Endothelial cell of umbilical vein (primary cell): Measurements from ENCODE around the gene IQCE. TPM values are rescaled to one million over a fixed set of nuclear protein-coding genes. Genes with fewer than 3 reads are reported as not detected.

Experiments used
- BruUV-seq: library from RNA; stranded (reverse); fragments of 400-500 nt; replicated peaks from 2 replicates; lab custom pipeline; 2021; lab: Mats Ljungman, UMichigan
- CTCF ChIA-PET: fragments of 300-600, 350-600 bp; sonication (Branson Sonifier 250); formaldehyde crosslinking; loops from one replicate; lab custom pipeline; 2021; ENCODE audit warnings: antibody characterized with exemption, inconsistent platforms; lab: Charles Lee
- POLR2A ChIA-PET: fragments of 300-600, 350-600 bp; sonication (Branson Sonifier 250); formaldehyde crosslinking; loops from one replicate; lab custom pipeline; 2021; ENCODE audit warnings: antibody characterized with exemption, inconsistent platforms; lab: Charles Lee
- DNase-seq: peaks from one replicate; pipeline ENCODE4 v3.0.0-alpha.2; 2011; ENCODE audit warnings: low read depth, low spot score
- FAIRE-seq: peaks from 2 replicates; lab custom pipeline; 2011; peaks lifted over from hg19 to GRCh38; lab: Jason Lieb, UNC
- H2AFZ ChIP-seq: 2 replicates; pipeline ENCODE4 v1.6.0; 2012; ENCODE audit warnings: low read depth, low read length, control low read depth, inconsistent platforms
- H3K27ac ChIP-seq: 2 replicates; pipeline ENCODE4 v1.5.1; 2011; ENCODE audit warnings: low read depth, mild to moderate bottlenecking, control low read depth, low read length, moderate library complexity; ENCODE audit not compliant: insufficient read depth
- H3K27me3 ChIP-seq, 2 experiments: 2 replicates each; pipeline versions ENCODE4 v1.6.0 to v1.6.1; 2011; ENCODE audit warnings: low read length in 2 of 2, mixed read lengths in 1 of 2; ENCODE audit not compliant: control insufficient read depth in 2 of 2, insufficient read depth in 2 of 2
- H3K36me3 ChIP-seq, 2 experiments: 2 replicates in 1 of 2; 3 replicates in 1 of 2; pipeline ENCODE4 v1.5.1; 2011; ENCODE audit warnings: low read length in 2 of 2, mild to moderate bottlenecking in 1 of 2, moderate library complexity in 1 of 2; ENCODE audit not compliant: control insufficient read depth in 2 of 2, insufficient read depth in 2 of 2; ENCODE audit errors: extremely low read depth in 1 of 2
- H3K4me1 ChIP-seq: 3 replicates; pipeline ENCODE4 v1.5.1; 2011; ENCODE audit warnings: mild to moderate bottlenecking, low read length; ENCODE audit not compliant: control insufficient read depth, insufficient read depth; ENCODE audit errors: extremely low read depth
- H3K4me2 ChIP-seq: 2 replicates; pipeline ENCODE4 v1.6.1; 2011; ENCODE audit warnings: low read length, control low read depth, mixed read lengths; ENCODE audit not compliant: insufficient read depth
- H3K4me3 ChIP-seq, 3 experiments: fragments of 200-600 bp in 1 of 3; sonication (generic), shearing (Covaris generic) in 1 of 3; replicated peaks in 1 of 3; 2 replicates each; pipeline ENCODE4 v1.5.1; 2011 to 2016; ENCODE audit warnings: control low read depth in 3 of 3, low read length in 3 of 3, mild to moderate bottlenecking in 2 of 3, inconsistent platforms in 1 of 3, low read depth in 1 of 3, moderate library complexity in 1 of 3; ENCODE audit not compliant: insufficient read depth in 1 of 3
- H3K79me2 ChIP-seq: 2 replicates; pipeline ENCODE4 v1.6.0; 2012; ENCODE audit warnings: low read length, inconsistent platforms; ENCODE audit not compliant: control insufficient read depth, insufficient read depth
- H3K9ac ChIP-seq: replicated peaks from 2 replicates; pipeline ENCODE3; 2011; ENCODE audit warnings: low read length, control low read depth; ENCODE audit not compliant: insufficient read depth; ENCODE audit errors: extremely low read depth
- H3K9me1 ChIP-seq: replicated peaks from 3 replicates; pipeline ENCODE4 v1.6.0; 2011; ENCODE audit warnings: mild to moderate bottlenecking, low read length; ENCODE audit not compliant: control insufficient read depth, insufficient read depth; ENCODE audit errors: extremely low read depth
- H3K9me3 ChIP-seq: replicated peaks from 2 replicates; pipeline ENCODE4 v1.5.1; 2012; ENCODE audit warnings: low read length, inconsistent platforms; ENCODE audit not compliant: control insufficient read depth, insufficient read depth
- H4K20me1 ChIP-seq: replicated peaks from 2 replicates; pipeline ENCODE3; 2011; ENCODE audit warnings: mild to moderate bottlenecking, low read length; ENCODE audit not compliant: control insufficient read depth, insufficient read depth; ENCODE audit errors: extremely low read depth
- EZH2 ChIP-seq: IDR thresholded peaks from 2 replicates; pipeline ENCODE4 v1.6.1; 2012; ENCODE audit warnings: borderline replicate concordance, low read depth, mild to moderate bottlenecking, moderate library complexity, low read length, inconsistent platforms; ENCODE audit not compliant: severe bottlenecking
- FOS ChIP-seq: IDR thresholded peaks from 2 replicates; pipeline ENCODE4 v1.6.1; 2011; ENCODE audit warnings: mild to moderate bottlenecking, low read length, moderate library complexity, borderline replicate concordance; ENCODE audit not compliant: insufficient read depth
- GATA2 ChIP-seq: IDR thresholded peaks from 2 replicates; pipeline ENCODE4 v1.7.0; 2011; ENCODE audit warnings: low read depth, mild to moderate bottlenecking, moderate library complexity, mixed read lengths, low read length; ENCODE audit not compliant: insufficient read length, insufficient read depth
- JUN ChIP-seq: IDR thresholded peaks from 2 replicates; pipeline ENCODE4 v1.6.1; 2011; ENCODE audit warnings: borderline replicate concordance, low read depth; ENCODE audit not compliant: insufficient read length, insufficient read depth
- MYC ChIP-seq: IDR thresholded peaks from one replicate; pipeline ENCODE4 v1.6.1; 2011; ENCODE audit warnings: mild to moderate bottlenecking, low read depth, low read length
- POLR2A ChIP-seq: IDR thresholded peaks from 2 replicates; pipeline ENCODE4 v1.6.1; 2012; ENCODE audit warnings: low read depth, mild to moderate bottlenecking, control low read depth, low read length
- POLR2AphosphoS5 ChIP-seq: IDR thresholded peaks from 2 replicates; pipeline ENCODE4 v1.6.1; 2012; ENCODE audit warnings: low read depth, mild to moderate bottlenecking, control low read depth, low read length, moderate library complexity; ENCODE audit not compliant: insufficient read depth
- dilution Hi-C: fragments of 300-500 bp; cut with MboI; formaldehyde crosslinking; loops from one replicate; pipeline ENCODE4 v1.15.0; 2019; ENCODE audit warnings: low sequenced_read_pairs; ENCODE audit not compliant: extremely low pct_ligation_motif_present
- intact Hi-C: fragments of 100-400 bp; cut with micrococcal nuclease; formaldehyde crosslinking; loops from one replicate; pipeline ENCODE4 v1.10.0; 2022
- polyA plus RNA-seq, 4 experiments: library from polyadenylated mRNA; depleted of rRNA in 3 of 4; stranded (reverse) in 3 of 4; unstranded in 1 of 4; fragments of >200 nt; gene quantifications; 2 replicates each; pipeline versions ENCODE4 v1.2.1 to v1.2.3, GENCODE V29; 2011 to 2012; ENCODE audit warnings: missing spikeins in 1 of 4
- total RNA-seq: library from RNA; stranded (reverse); gene quantifications from 2 replicates; pipeline ENCODE4 v1.2.3, GENCODE V29; 2021
- TF ChIP-seq, protein P1 (sequence below): IDR thresholded peaks from 2 replicates; pipeline ENCODE4 v1.6.1; 2011; ENCODE audit not compliant: insufficient read depth, insufficient read length
- TF ChIP-seq, protein P2 (sequence below), 2 donors: IDR thresholded peaks; 1 replicate in 1 of 2; 2 replicates in 1 of 2; pipeline ENCODE4 v1.5.1; 2011; ENCODE audit warnings: low read length in 2 of 2, mild to moderate bottlenecking in 2 of 2, moderate library complexity in 2 of 2, control low read depth in 1 of 2, inconsistent platforms in 1 of 2, low read depth in 1 of 2; ENCODE audit not compliant: insufficient read depth in 1 of 2; ENCODE audit errors: extremely low read depth in 1 of 2

IQCE gene
- total and polyA plus RNA-seq, 2 donors (not counting 3 experiments of a cell fraction or from before 2014, with no cell fraction given), result 4.9 to 14.5 TPM

DNA sequence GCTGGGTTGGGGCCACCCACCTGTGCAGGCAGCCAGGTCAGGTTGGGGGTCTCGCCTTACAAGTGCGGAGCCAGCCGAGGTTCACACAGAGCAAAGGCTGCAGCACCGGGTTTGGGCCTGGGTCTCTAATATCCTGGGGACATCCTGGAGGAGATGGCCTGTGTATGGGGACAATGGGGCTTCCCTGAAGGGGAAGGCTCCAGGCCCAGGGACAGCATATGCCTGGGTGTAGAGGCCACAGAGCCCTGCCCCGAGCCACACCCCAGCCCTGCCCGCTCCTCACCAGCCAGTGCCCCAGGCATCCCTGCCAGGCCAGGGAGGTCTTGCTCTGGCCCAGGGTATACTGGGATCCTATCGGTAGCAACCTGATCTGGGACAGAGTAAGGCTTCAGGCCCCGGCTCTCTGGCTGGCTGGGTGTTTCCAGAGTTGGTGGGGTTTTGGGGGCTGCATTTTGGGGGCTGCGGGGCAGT, 82.1 kb downstream of the IQCE start:
- POLR2A ChIA-PET, result no interaction called here
- H3K9ac ChIP-seq, result peak overlapping the region; percentile 74
- no peaks in the 10 kb centered on the region for H3K9me1 ChIP-seq
- BruUV-seq, result TSS peak; percentile 28
- FAIRE-seq, result no peak
- dilution Hi-C loops (no loop called here), intact Hi-C loops (loop anchor here (1.0 to 5.0 kb wide), 6 partner anchors 8 to 119 kb away; no protein-coding TSS in a partner anchor)
- H3K27ac ChIP-seq, result peak overlapping the region; percentile 94
- H3K36me3 ChIP-seq, result peaks cover 0 to 1% of the 10 kb centered on the region in 2 experiments
- CTCF ChIA-PET, result interaction anchor here (1.2 to 5.4 kb wide), 2 partner anchors 22 to 33 kb away, joined by 3 to 55 read pairs; no protein-coding TSS in a partner anchor
- no peak for DNase-seq
- no peak for TF ChIP-seq EZH2
- TF ChIP-seq JUN, result no peak
- TF ChIP-seq FOS, result no peak
- TF ChIP-seq GATA2, result no peak
- TF ChIP-seq, protein P1, sequence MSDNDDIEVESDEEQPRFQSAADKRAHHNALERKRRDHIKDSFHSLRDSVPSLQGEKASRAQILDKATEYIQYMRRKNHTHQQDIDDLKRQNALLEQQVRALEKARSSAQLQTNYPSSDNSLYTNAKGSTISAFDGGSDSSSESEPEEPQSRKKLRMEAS, result no peak
- no peak for TF ChIP-seq POLR2AphosphoS5
- no peak for TF ChIP-seq MYC
- TF ChIP-seq, protein P2, sequence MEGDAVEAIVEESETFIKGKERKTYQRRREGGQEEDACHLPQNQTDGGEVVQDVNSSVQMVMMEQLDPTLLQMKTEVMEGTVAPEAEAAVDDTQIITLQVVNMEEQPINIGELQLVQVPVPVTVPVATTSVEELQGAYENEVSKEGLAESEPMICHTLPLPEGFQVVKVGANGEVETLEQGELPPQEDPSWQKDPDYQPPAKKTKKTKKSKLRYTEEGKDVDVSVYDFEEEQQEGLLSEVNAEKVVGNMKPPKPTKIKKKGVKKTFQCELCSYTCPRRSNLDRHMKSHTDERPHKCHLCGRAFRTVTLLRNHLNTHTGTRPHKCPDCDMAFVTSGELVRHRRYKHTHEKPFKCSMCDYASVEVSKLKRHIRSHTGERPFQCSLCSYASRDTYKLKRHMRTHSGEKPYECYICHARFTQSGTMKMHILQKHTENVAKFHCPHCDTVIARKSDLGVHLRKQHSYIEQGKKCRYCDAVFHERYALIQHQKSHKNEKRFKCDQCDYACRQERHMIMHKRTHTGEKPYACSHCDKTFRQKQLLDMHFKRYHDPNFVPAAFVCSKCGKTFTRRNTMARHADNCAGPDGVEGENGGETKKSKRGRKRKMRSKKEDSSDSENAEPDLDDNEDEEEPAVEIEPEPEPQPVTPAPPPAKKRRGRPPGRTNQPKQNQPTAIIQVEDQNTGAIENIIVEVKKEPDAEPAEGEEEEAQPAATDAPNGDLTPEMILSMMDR (IDR thresholded peaks at IDR 0.05; ENCODE audit: extremely low read depth in 1 of 2, insufficient read depth in 1 of 2, low read depth in 1 of 2, low read length in 2 of 2), result no peak
- TF ChIP-seq POLR2A, result no peak
- peaks cover 41% of the 10 kb centered on the region for H3K4me1 ChIP-seq
- no peak overlapping the region for H3K4me3 ChIP-seq
- no peaks in the 10 kb centered on the region for H3K9me3 ChIP-seq
- H3K4me2 ChIP-seq, result no peak overlapping the region
- no peaks in the 10 kb centered on the region for H3K27me3 ChIP-seq
- H4K20me1 ChIP-seq, result no peaks in the 10 kb centered on the region
- H2AFZ ChIP-seq, result no peak overlapping the region
- peaks cover 84% of the 10 kb centered on the region for H3K79me2 ChIP-seq
